NOMO-1 treated with DMSO at 0.1 percent for 48 hours (cell line): ENCODE measurements around the gene BPI.
"Not testable (repeated sequence)": the region's sequence is repeated elsewhere in the genome, so short reads cannot be mapped to it uniquely, and the experiment has no call there.

ENCODE experiments used
- DNase-seq: peaks from one replicate; lab custom pipeline; 2025; ENCODE audit not compliant: unreplicated experiment; lab: John Stamatoyannopoulos, UW

The BPI gene

DNA sequence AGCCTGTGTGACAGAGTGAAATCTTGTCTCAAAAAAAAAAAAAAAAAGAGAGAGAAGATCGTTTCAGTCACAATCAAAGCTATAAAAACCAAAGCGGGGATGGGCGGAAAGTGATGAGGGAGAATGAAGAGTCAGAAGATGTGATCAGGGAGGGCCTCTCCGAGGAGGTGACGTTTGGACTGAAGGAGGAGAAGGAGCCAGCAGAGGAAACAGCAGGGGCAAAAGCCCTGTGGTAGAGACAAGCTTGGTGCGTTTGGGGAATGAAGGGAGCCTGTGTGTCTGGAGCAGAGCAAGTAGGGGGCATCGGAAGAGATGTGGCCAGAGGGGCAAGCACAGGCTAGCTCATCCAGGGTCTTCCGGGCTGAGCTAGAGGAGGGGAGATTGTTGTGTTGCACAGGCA is 27.9 kb downstream of the BPI start:
- no peak for DNase-seq

DNA sequence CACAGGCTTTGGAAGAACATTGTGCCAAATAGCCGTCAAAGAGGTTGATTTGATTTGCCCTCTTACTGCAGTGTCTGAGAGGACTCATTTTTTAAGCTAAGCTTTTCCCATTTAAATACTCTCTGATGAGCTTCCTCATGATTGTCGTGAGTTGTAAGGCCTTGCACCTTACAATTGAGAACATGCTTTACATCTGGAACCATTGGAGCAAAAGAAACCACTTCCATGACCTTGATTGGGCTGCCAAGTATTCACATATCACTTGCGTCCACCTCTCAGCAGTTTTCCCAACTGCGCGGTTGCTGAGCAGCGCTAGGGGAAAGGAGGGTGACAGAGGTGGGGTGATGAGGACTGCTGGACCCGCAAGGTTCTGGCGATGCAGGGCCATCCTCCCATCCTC is 30.1 kb downstream of the BPI start:
- DNase-seq, result no peak

DNA sequence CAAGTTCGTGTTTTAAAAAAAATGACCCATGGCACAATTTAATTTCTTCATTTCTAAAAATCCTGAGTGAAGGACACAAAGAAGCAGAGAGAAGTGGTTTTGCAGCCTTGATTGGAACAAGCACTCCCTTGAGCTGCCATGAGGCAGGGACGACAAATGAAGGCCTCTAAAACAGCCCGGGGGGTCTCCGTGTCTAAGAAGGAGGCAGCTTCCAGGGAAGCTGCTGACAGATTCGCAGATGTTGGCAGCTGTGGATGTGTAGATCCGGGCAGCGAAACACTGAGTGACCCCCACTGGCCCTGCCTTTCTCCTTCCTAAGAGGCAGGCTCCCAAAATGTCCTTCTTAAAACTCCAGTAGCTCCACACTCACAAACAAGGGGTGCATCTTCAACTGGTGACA is 32.8 kb downstream of the BPI start:
- no peak for DNase-seq

DNA sequence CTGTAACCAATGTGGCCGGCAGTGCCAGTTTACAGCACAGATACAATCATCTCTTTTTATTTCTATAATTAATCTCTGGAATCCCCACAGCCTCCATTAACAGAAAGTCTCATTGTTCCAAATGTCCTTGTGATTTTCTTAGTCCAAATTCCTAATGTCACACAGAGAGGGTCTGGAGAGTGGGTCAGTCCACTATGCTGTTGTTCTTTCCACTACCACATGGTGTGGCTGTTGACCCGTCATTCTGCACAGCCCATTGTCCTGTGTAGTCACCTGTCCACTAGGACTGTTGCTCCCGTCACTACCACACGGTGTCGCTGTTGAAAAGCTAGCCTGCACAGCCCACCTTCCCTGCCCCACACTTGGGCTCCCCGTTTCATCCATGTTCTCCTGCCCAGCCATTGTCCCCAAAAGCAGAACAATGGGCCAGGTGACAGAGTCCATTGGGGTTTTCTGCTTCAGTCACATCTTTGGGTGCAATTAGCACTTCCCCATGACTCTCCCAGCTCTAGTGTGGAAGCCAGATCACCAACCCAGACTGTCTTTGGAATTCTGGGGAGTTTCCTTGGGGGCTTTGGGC is 33.7 kb downstream of the BPI start:
- DNase-seq, result no peak

DNA sequence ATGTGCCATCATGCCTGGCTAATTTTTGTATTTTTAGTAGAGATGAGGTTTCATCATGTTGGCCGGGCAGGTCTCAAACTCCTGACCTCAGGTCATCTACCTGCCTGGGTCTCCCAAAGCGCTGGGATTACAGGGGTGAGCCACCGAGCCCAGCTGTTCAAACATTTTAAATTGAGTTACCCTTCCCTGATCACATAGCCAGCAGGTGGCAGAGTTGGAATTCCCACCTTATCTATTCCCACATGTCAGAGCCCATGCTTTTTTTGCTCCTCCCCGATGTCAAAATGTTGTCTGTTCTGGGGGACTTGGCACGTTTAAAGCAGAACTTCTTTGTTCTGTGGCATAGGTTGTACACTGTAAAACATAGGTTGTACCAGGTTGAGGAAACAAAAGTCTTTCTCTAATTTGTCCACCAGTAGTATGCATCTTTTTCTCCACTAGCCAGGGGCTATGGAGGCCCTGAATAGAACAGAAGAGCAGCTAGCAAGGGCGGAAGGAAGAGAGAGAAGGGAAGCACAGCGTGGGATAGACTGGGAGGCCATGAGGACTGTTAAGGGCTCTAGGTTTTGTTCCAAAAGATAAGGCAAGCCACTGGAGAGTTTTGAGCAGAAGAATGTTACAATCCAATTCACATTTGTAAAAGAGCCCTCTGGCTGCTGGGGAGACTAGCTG is 35.0 kb downstream of the BPI start:
- no peak for DNase-seq

DNA sequence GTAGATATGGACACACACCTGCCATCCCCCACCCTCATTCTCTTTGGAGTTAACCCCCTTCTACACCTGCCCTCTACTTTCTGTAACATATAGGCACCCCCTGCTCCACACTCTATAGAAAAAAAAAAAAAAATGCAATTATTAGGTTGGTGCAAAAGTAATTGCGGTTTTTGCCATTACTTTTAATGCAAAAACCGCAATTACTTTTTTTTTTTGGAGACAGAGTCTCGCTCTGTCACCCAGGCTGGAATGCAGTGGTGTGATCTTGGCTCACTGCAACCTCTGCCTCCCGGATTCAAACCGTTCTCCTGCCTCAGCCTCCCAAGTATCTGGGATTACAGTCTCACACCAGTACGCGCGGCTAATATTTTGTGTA is 35.6 kb downstream of the BPI start:
- not testable (repeated sequence) for DNase-seq

DNA sequence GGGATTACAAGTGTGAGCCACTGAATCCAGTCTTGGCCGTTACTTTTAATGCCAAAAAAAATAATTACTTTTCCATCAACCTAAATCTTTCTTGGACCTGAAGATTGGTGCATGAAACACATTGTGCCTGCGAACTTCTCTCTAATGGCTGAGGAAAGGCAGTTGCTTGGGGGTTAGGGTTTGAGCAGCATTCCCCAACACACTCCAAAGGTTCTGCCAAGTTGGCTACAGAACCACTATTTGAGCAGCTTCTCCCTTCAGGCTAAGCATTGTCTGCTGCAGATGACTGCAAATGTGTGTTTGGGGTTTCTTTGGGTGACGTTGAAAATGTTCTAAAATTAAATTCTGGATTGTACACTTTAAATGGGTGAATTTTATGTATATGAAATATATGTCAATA is 36.0 kb downstream of the BPI start:
- no peak for DNase-seq

DNA sequence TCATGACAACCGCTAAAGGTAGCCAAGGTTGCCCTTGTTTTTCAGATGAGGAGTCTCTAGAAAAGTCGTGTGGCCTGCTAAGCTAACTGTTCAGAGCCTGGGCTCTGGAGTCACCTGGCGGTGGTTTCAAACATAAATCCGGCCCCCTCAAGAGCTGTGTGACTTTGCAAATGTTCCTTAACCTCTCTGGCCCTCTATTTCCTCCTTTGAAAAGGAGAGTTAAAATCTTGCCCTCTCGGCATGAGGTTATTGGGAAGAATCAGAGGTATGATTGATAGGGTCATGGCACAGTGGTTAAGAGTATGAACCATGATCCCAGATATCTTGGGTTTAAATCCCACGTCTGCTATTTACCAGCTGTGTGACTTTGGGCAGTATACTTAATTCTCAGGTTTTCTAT is 36.7 kb downstream of the BPI start:
- no peak for DNase-seq

DNA sequence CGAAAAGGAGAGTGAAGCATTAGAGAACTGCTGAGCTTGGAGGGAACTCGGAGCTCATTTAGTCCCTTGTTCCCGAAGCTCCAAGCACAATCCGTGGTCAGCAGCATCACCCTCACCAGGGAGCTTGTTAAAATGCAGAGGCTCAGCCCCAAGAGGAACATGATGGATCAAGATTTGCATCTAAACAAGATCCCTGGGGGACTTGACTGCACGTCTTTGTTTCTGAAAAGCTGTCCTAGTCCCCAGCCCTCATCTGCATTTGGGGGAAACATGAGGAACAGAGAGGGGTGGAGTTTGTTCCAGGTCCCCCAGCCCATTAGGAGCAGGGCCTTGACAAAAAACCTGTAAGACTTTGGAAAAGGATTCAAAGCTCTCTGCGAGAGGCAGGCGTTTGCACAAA is 38.3 kb downstream of the BPI start:
- no peak for DNase-seq

DNA sequence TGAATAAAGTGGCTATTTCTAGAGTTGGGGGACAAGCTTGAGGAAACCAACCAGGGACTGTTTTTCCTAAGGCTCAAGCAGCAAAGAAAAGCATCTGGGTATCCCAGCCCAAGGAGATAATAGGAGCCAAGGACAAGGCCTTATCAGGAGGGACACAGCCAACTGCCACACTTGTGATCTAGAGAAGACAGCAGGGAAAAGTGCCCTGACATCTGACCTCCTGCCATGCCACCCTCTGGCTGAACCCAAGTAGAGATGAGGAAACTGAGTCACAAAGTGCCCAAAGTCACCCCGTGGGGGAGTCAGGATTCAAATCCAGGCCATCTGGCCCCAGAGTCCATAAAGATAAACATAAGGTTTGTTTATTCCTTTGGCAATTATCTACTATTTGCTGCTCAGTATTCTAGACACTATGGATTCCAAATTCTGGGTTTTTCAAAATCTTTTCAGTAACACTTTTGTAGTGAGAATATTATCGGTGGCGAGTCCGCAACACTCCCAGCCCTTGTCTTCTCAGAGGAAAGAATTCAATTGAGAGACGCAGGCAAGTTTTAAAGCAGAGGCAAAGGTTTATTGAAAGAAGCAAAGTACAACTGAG is 38.9 kb downstream of the BPI start:
- DNase-seq, result no peak

DNA sequence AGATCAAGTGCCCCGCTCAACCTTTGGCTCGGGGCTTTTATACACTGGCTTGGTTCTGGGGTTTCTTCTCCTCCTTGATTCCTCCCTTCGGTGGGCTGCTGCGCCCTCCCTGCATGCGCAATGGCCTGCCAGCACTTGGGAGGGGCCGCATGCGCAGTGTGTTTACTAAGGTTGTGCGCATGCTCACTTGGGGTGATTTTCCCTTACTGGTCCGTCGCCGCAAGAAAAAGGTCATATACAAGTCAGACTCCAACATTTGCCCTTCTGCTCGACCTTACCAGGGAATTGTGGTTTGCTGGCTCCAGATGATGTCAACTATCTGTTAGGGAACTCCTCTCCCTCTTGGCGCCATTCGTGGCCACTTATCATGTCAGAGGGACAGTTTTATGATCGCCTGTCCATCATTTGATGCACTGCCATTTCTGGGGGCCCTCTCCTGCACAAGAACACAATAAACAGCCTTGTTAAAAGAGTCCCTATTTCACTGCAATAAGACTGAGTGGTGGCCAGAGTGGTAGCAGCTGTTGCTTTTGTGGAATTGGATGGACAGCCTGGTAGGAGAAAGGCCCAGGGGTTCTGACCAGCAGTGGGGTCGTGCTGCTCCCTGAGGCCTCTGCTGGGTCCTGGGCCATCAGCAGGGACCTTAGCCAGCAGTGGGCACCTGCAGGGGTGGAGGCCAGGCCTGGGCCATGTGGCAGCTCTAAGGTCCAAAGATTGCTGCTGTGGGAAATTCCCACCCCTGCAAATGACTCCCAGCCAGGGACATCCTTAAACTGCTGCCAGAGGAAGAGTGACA is 39.6 kb downstream of the BPI start:
- DNase-seq, result no peak

DNA sequence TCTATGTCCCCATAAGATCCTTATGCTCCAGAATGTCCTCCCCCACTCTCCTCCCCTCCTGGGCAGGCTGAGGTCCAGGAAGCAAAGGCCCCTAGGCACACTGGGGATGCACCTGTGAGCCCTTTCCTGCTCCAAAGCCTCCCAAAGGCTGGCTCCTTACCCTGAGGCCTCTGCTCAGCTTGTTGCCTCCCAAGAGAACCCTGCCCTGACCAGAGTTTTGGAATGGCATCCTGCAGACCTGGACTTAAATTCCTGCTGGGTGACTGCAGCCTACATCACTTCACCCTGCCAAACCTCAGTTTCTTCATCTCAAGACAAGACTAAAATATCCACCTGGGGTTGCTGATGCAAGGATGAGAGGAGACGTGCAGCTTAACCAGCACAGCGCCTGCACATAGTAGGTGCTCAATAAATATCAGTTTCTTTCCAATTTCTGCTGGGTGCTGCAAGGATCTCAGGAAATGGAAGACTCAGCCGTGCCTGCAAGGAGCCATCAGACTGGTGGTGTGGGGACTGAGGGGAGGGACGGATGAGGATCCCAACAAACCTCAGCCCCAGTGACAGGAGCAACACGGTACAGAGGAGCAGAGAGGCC is 40.2 kb downstream of the BPI start:
- DNase-seq, result no peak

DNA sequence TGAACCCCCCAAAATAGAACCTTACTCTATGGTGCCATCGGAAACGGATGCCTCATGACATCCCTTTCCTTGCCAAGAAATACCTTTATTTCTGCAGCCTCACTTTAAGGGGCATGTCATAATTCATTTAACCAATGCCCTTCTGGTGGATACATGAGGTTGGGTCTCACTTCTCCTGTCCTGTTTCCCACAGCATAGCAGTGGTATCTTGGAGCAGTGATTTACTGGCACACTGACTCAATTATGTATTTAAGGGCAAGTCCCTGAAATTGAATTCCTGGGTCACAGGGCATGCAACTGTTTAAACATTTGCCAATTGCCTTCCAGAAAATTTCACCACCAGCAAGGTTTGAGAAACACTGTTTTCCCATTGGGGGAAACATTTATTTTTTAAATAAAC is 41.7 kb downstream of the BPI start:
- DNase-seq, result no peak

DNA sequence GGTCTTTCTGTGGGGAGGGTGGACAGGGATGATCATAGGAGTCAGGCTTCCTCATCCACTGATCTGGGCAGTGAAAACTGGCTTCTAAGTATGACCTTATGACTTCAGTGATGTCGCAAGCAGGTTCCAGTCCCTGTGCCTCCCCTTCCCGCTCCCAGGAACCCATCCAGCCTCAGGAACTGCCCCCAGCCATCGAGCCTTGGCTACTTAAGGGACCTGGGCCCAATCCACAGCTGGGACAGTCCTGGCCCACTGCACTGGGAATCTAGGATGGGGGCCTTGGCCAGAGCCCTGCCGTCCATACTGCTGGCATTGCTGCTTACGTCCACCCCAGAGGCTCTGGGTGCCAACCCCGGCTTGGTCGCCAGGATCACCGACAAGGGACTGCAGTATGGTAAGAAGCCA is 42.3 kb downstream of the BPI start, which contains the start of gene LBP:
Gene LBP, plus strand, starts transcription at position 236 of the 405 bp plus-strand sequence. Its CDS starts 35 bp downstream, at position 271.
- no peak for DNase-seq

DNA sequence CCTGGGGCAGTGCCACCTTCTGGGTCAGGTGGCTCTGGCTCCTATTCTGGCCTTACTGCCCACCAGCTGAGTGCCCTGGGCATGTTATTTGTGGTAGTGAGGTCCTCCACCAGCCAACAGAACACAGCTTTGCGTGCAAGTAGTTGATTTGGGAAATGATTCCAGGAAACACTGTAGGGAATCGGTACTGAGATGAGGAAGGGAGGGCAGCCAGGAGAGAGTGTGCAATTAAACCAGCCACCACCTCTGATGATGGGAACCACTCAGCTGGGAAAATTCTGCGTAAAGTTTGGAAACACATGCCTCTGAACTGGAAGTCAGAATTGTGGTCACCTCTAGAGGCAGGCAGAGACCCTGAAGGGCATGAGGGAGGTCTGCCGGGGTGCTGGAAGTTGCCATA is 42.8 kb downstream of the BPI start:
- no peak for DNase-seq

DNA sequence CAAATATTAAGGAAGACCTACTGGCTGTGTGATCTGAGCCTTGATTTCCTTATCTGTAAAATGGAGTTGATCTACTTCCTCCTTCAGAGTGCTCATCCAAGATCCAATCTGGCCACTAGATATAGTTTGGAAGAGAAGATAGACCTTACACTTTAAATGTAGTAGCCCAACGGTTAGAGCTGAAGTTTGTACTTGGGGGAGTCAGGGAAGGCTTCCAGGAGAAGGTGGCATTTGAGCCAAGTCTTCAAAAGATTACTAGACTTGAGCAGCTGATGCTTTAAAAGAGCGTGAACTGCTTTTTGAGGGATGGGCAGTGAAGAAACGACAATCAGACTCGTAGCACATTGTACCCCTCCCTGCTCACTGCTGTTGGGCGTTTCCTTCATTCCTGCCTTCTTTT is 45.9 kb downstream of the BPI start:
- no peak for DNase-seq

DNA sequence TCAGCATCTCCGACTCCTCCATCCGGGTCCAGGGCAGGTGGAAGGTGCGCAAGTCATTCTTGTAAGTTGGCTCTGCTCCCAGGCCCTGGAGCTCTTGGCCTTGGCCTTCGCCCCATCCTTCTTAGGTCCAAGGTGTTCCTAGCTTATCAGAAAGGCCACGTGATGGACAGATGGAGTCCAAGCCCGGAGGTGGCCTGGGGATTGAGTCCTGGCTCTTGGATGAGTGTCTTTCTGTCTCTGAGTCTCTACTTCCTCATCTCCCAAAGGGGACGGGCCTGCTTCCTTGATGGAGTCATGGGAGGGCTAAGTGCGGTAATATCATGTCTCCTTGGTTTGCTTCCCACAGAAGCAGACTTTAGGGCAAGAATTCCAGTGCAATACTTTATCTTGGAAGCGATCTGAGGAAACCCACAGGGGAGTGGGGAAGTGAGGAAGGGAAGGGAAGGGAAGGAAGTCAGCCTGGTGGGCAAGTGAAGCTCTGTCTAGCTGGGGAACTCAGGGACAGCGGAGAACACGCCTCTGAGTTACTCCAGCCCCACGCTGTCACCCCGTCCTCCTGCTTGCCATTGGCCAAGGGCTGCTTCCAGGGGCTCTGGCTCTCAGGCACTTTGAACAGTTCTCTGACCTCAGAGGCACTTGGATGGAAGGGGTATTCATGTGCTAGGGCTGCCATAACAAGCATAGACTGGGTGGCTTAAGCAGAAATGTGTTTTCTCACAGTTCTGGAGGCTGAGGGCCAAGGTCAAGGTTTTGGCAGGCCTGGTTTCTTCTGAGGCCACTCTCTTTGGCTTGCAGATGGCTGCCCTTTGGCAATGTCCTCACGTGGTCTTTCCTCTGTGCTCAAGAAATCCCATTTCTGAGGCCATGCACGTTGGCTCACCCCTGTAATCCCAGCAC is 47.2 kb downstream of the BPI start:
- DNase-seq, result no peak

DNA sequence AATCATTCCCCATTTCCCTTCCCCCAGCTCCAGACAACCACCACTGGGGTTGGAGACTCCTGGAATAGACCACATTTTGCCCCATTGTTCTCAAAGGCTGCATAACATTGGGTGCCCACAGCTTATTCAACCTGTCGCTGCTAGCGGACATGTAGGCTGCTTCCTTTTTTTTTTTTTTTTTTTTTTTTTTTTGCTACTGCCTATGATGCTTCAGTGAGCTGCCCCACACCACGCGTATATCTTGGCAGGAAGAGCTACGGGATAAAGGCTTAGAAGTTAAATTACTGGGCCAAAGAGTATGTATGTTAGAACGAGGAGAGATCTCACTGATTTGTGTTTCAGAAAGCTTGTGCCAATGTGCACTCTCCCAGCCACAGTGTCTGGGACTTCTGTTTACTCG is 49.4 kb downstream of the BPI start:
- DNase-seq, result no peak

DNA sequence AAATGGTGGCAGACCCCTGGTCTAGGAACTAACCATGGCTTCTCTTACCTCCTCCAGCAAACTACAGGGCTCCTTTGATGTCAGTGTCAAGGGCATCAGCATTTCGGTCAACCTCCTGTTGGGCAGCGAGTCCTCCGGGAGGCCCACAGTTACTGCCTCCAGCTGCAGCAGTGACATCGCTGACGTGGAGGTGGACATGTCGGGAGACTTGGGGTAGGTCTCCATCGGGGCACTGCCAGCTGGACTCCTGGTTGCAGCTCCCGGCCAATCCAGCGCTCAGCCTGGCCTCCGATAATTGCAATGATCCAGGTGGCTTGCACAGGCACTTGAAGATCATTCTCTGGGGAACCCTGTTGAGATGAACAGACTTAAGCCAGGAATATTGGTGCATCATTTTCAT is 50.3 kb downstream of the BPI start:
- no peak for DNase-seq

DNA sequence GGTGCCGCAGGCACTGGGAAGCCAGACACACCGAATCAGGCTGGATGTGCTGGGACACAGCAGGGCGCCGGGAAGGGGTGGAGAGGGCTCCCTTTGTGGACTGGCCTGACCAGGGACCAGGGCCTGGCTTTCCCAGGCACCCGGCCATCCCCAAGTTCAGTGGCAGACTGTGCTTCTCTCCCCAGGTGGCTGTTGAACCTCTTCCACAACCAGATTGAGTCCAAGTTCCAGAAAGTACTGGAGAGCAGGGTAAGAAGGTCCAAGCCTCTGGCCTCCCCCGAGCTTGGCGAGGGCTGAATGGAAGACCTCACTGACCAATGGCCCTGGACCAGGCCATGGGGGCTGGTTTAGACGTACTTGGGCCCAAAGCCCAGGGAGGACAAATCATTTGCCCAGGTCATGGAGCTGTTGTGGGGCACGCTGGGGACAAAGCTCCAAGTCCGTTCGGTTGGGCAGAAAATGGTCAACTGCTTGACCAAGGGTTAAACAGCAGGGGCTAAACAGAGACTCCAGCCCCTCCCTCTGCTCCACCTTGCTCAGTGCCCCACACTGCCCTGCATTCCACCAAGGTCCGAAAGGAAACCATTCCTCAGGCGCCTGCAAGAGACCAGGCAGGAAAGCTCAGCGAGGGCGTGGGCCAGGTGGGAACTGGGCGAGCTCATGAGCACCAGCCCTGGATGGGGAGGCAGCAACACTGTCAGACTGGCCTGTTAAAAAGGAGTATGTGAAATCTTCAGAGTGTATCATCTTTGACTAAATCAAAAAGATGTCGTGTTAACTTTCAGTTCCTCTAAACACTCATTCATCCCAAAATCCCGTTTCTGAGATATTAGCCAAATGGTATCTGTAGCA is 51.4 kb downstream of the BPI start:
- peak; percentile 62 for DNase-seq
